K562 (cell line): ENCODE measurements around the gene NFKBIA. TPM values are rescaled to one million over a fixed set of nuclear protein-coding genes. Genes with fewer than 3 reads are reported as not detected.

ENCODE experiments used
- BCOR ChIP-seq: fragments of 450-650 bp; IDR thresholded peaks from 2 replicates; pipeline ENCODE4 v1.6.1; 2016
- BRCA1 ChIP-seq, 2 experiments: fragments of 450-650 bp in 1 of 2; sonication (generic) in 1 of 2; formaldehyde crosslinking in 1 of 2; IDR thresholded peaks; 2 replicates each; pipeline versions ENCODE4 v1.5.0 to v1.6.1; 2017 to 2020; ENCODE audit warnings: mild to moderate bottlenecking in 1 of 2, missing genetic modification reagents in 1 of 2
- GTF2E2 ChIP-seq: fragments of 200-800 bp; sonication (Bioruptor generic); IDR thresholded peaks from 2 replicates; pipeline ENCODE4 v1.6.1; 2016; ENCODE audit warnings: missing genetic modification characterization, missing compliant biosample characterization
- MCM5 ChIP-seq: fragments of 450-650 bp; IDR thresholded peaks from 2 replicates; pipeline ENCODE4 v1.6.1; 2016; ENCODE audit warnings: low read depth
- MYC ChIP-seq, 2 experiments: fragments of 250-450 bp in 1 of 2; sonication (Bioruptor Pico) in 1 of 2; IDR thresholded peaks; 2 replicates each; pipeline versions ENCODE4 v1.5.1 to v1.6.1; 2012 to 2021; ENCODE audit warnings: low read depth in 2 of 2, borderline replicate concordance in 1 of 2, improper control_type of control experiment in 1 of 2, low read length in 1 of 2, mild to moderate bottlenecking in 1 of 2, moderate library complexity in 1 of 2
- NFE2 ChIP-seq: IDR thresholded peaks from 2 replicates; pipeline ENCODE4 v1.6.1; 2014; ENCODE audit warnings: antibody characterized with exemption, low read depth
- PTBP1 ChIP-seq: fragments of 200-400 bp; formaldehyde crosslinking; IDR thresholded peaks from 2 replicates; pipeline ENCODE4 v1.6.1; 2017; ENCODE audit warnings: low read depth, low read length
- SAFB2 ChIP-seq: fragments of 200-400 bp; formaldehyde crosslinking; IDR thresholded peaks from 2 replicates; pipeline ENCODE4 v1.6.1; 2018; ENCODE audit warnings: borderline replicate concordance, low read length, low read depth, moderate library complexity; ENCODE audit not compliant: severe bottlenecking
- SMARCC2 ChIP-seq: fragments of 450-650 bp; IDR thresholded peaks from 2 replicates; pipeline ENCODE4 v1.6.1; 2017; ENCODE audit warnings: antibody characterized with exemption, moderate library complexity, mild to moderate bottlenecking, low read depth
- TEAD4 ChIP-seq, 2 experiments: sonication (generic) in 1 of 2; formaldehyde crosslinking in 1 of 2; IDR thresholded peaks; 2 replicates each; pipeline versions ENCODE4 v1.6.1 to v1.8.0; 2012 to 2022; ENCODE audit warnings: borderline replicate concordance in 1 of 2, inconsistent platforms in 1 of 2, low read length in 1 of 2, mild to moderate bottlenecking in 1 of 2, missing genetic modification reagents in 1 of 2
- polyA plus RNA-seq, 8 experiments: library from polyadenylated mRNA; depleted of rRNA in 4 of 8; stranded (reverse) in 5 of 8; unstranded in 3 of 8; fragments of >200 nt; fragmentation: Nextera tagmentation in 2 of 8; fragmentation: Illumina TruSeq in 1 of 8; extraction: Ambion mirVana in 2 of 8; extraction: Trizol in 1 of 8; gene quantifications; 2 replicates each; pipeline versions ENCODE4 v1.2.1 to v1.2.3, GENCODE V29; 2011 to 2014; ENCODE audit warnings: inconsistent platforms in 1 of 8, missing spikeins in 1 of 8
- total RNA-seq, 7 experiments: library from RNA; depleted of rRNA in 6 of 7; stranded (reverse); fragments of >200 nt in 6 of 7; fragmentation: Illumina TruSeq in 2 of 7; extraction: Trizol in 2 of 7; gene quantifications; 2 replicates each; pipeline versions ENCODE4 v1.2.1 to v1.2.3, GENCODE V29; 2011 to 2021; ENCODE audit warnings: low replicate concordance in 1 of 7
- TF ChIP-seq, protein P1 (sequence below): fragments of 250-450 bp; sonication (Bioruptor Pico); IDR thresholded peaks from 2 replicates; pipeline ENCODE4 v1.5.0; 2021
- TF ChIP-seq, protein P2 (sequence below), 2 experiments: fragments of 450-650 bp; IDR thresholded peaks; 2 replicates each; pipeline ENCODE4 v1.6.1; 2016; ENCODE audit warnings: mild to moderate bottlenecking in 2 of 2, borderline replicate concordance in 1 of 2, low read depth in 1 of 2, moderate library complexity in 1 of 2
- TF ChIP-seq, protein P3 (sequence below): sonication (generic); formaldehyde crosslinking; IDR thresholded peaks from 2 replicates; pipeline ENCODE4 v1.8.0; 2022; ENCODE audit warnings: missing genetic modification reagents, mild to moderate bottlenecking, borderline replicate concordance

Gene NFKBIA
- total and polyA plus RNA-seq, 9 of the 15 experiments (the other 6 are each of a cell fraction or from before 2014, with no cell fraction given) = 6.9 to 31.8 (median 18.2) TPM

DNA sequence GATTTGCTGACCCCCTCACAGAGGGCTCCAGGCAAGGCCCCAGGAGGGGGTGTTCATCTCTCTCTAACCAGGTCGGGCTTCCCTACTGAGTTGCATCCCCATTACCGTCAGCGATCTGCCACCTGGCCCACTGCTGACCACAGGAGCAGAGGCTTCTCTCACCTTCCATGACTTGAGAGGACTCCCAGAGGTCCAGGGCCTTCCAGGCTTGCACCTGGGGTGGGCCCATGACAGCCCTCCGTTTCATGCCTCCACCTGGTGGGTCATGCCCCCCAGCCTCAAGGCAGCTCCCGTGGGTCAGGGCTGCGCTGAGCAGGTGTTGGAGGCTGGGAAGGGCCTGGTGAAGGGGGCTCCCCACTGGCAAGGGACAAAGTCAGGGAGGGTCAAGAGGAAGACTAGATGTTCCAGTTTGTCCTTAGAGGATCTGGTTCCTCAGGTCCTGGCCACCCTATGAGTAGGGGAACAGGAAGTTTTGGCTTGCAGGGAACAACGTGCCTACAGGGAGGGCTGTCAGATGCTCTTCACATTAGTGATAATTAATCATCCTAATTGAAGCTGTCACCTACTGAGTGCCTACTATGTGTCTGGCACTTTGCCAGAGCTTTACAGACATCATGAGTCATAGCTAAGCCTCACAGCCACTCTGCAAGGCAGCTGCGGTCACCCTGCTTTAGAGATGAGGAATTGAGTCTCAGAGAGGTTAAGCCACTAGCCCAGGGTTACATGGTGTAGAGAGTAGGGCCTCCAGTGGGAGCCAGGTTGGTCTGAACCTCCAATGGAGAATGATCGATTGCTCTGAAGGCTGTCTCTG is 13.8 kb downstream of the NFKBIA start (continued):
- TF ChIP-seq MYC (IDR thresholded peaks at IDR 0.05; ENCODE audit: low read depth, low read length) (peak; percentile 24; the same call in 1 of the 2 replicates), MYC (CRISPR knock-in tag; IDR thresholded peaks at IDR 0.05; ENCODE audit: borderline replicate concordance, low read depth) (no peak), SMARCC2 (peak; percentile 54; the same call in 1 of the 2 replicates), TEAD4 (IDR thresholded peaks at IDR 0.05; ENCODE audit: low read length) (peak; percentile 28; the same call in 1 of the 2 replicates), TEAD4 (CRISPR knock-in tag; IDR thresholded peaks at IDR 0.05; ENCODE audit: borderline replicate concordance) (no peak), BCOR (no peak; the same call in 1 of the 2 replicates), NFE2 (peak; percentile 39; the same call in 1 of the 2 replicates), BRCA1 (IDR thresholded peaks at IDR 0.05) (no peak), BRCA1 (CRISPR knock-in tag; IDR thresholded peaks at IDR 0.05) (no peak), GTF2E2 (tag) (no peak), MCM5 (no peak), PTBP1 (no peak), SAFB2 (no peak)
- TF ChIP-seq, protein P1, sequence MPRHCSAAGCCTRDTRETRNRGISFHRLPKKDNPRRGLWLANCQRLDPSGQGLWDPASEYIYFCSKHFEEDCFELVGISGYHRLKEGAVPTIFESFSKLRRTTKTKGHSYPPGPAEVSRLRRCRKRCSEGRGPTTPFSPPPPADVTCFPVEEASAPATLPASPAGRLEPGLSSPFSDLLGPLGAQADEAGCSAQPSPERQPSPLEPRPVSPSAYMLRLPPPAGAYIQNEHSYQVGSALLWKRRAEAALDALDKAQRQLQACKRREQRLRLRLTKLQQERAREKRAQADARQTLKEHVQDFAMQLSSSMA (CRISPR knock-in tag) = no peak
- TF ChIP-seq, protein P2, sequence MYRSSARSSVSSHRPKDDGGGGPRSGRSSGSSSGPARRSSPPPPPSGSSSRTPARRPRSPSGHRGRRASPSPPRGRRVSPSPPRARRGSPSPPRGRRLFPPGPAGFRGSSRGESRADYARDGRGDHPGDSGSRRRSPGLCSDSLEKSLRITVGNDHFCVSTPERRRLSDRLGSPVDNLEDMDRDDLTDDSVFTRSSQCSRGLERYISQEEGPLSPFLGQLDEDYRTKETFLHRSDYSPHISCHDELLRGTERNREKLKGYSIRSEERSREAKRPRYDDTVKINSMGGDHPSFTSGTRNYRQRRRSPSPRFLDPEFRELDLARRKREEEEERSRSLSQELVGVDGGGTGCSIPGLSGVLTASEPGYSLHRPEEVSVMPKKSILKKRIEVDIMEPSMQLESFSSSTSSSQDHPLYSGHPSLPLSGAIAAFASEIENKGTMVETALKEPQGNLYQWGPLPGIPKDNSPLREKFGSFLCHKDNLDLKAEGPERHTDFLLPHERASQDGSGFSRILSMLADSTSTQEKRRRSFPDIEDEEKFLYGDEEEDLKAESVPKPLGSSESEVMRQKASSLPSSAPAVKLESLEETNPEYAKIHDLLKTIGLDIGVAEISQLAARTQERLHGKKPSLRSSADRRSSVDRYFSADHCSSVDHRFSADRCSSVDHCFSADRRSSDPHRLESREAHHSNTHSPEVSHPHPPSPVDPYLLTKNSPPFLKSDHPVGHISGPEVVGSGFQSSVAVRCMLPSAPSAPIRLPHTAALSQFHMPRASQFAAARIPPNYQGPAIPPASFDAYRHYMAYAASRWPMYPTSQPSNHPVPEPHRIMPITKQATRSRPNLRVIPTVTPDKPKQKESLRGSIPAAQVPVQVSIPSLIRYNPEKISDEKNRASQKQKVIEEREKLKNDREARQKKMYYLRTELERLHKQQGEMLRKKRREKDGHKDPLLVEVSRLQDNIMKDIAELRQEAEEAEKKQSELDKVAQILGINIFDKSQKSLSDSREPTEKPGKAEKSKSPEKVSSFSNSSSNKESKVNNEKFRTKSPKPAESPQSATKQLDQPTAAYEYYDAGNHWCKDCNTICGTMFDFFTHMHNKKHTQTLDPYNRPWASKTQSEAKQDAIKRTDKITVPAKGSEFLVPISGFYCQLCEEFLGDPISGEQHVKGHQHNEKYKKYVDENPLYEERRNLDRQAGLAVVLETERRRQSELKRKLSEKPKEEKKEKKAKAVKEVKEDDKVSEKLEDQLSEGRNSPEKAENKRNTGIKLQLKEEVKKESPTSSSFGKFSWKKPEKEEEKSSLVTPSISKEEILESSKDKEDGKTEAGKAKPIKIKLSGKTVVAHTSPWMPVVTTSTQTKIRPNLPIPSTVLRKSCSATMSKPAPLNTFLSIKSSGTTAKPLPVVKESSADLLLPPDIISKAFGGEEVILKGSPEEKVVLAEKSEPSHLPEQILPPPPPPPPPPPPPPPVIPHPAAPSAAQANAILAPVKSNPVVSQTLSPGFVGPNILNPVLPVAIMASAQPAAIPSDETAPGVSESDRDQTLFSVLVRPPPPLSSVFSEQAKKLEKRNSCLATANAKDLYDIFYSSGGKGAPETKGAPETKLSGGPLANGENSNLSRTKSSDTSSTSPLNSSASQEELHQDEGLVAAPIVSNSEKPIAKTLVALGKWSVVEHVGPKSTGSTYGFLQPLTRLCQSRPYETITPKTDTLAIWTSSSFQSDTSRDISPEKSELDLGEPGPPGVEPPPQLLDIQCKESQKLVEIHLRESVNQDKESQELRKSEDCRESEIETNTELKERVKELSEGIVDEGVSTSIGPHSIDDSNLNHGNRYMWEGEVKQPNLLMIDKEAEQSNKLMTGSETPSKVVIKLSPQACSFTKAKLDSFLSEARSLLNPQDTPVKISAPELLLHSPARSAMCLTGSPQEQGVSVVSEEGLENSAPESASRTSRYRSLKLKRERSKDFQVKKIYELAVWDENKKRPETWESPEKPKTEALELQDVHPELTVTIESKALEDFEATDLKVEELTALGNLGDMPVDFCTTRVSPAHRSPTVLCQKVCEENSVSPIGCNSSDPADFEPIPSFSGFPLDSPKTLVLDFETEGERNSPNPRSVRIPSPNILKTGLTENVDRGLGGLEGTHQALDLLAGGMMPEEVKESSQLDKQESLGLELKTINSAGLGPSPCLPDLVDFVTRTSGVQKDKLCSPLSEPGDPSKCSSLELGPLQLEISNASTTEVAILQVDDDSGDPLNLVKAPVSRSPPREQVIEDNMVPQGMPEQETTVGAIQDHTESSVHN (IDR thresholded peaks at IDR 0.05; ENCODE audit: borderline replicate concordance in 1 of 2, low read depth in 1 of 2) = no peak
- TF ChIP-seq, protein P3, sequence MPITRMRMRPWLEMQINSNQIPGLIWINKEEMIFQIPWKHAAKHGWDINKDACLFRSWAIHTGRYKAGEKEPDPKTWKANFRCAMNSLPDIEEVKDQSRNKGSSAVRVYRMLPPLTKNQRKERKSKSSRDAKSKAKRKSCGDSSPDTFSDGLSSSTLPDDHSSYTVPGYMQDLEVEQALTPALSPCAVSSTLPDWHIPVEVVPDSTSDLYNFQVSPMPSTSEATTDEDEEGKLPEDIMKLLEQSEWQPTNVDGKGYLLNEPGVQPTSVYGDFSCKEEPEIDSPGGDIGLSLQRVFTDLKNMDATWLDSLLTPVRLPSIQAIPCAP (CRISPR knock-in tag) = no peak
